Pancreas (tissue), 10 donors: ENCODE measurements around the gene RNF208. TPM values are rescaled to one million over a fixed set of nuclear protein-coding genes. Genes with fewer than 3 reads are reported as not detected.

Source experiments
- ATAC-seq, 4 donors: fragments of 200-7000 bp; cut with Tn5 transposase; one replicate each; pipeline versions ENCODE4 v1.8.0 to v1.9.1; 2020; ENCODE audit warnings: mild to moderate bottlenecking in 4 of 4, moderate library complexity in 4 of 4
- DNase-seq, 6 donors: peaks; one replicate each; pipeline ENCODE4 v3.0.0-alpha.2; 2020
- FAIRE-seq: peaks from 2 replicates; lab custom pipeline; 2012; peaks lifted over from hg19 to GRCh38; lab: Jason Lieb, UNC
- H3K27ac ChIP-seq, 4 donors: fragments of 200-600 bp; sonication (generic); 1 replicate in 3 of 4; 2 replicates in 1 of 4; pipeline versions ENCODE4 v1.5.0 to v1.8.0; 2020
- H3K27me3 ChIP-seq, 4 donors: fragments of 200-600 bp; one replicate each; pipeline ENCODE4 v1.8.0; 2021
- H3K36me3 ChIP-seq, 3 donors: fragments of 200-600 bp; sonication (generic) in 1 of 3; one replicate each; pipeline versions ENCODE4 v1.5.0 to v1.8.0; 2020 to 2021
- H3K4me1 ChIP-seq, 3 donors: fragments of 200-600 bp; one replicate each; pipeline ENCODE4 v1.8.0; 2021
- H3K4me3 ChIP-seq, 4 donors: fragments of 200-600 bp; sonication (generic) in 2 of 4; one replicate each; pipeline versions ENCODE4 v1.5.0 to v1.8.0; 2020 to 2021
- H3K9me3 ChIP-seq, 4 donors: fragments of 200-600 bp; one replicate each; pipeline ENCODE4 v1.8.0; 2021
- CTCF ChIP-seq, 4 donors: fragments of 200-600 bp; sonication (generic) in 3 of 4; IDR thresholded peaks; one replicate each; pipeline versions ENCODE4 v1.5.0 to v1.8.0; 2021; ENCODE audit warnings: antibody characterized with exemption in 4 of 4
- WGBS, 2 donors: extraction: QIAGEN DNeasy Blood & Tissue Kit; methylation state at CpG; one replicate each; pipeline ENCODE4 v1.1.7; 2013; 5-methylcytosine and 5-hydroxymethylcytosine counted together
- intact Hi-C, 3 donors: fragments of 100-400 bp; cut with DNase I; formaldehyde crosslinking; loops; one replicate each; pipeline versions ENCODE4 v1.11.1 to v1.14.2; 2022
- polyA plus RNA-seq, 2 donors: library from polyadenylated mRNA; stranded (reverse); fragments of 200-250 nt; gene quantifications; one replicate each; pipeline ENCODE4 v1.2.3, GENCODE V29; 2013
- total RNA-seq, 6 donors: library from RNA; stranded (reverse); fragmentation: NEBNext Ultra II Directional in 4 of 6; extraction: Animal tissue kit (Norgen Biotek cat#: 25700) in 4 of 6; gene quantifications; one replicate each; pipeline versions ENCODE4 v1.2.1 to v1.2.4, GENCODE V29; 2021 to 2023
- donor health status: healthy with polysubstance abuse.
- donor health status: DM: no; HTN: no; CAD: no; lungs with moderate emphysema.
- donor health status: DM: no; HTN: no; CAD: no.
- donor health status: control.
- donor health status: control.
- donor health status: Bipolar disorder and iron deficiency.
- donor health status: DM: yes; HTN: yes; CAD: no.
- donor health status: DM: no; HTN: no; CAD: no.
- donor health status: DM: no; HTN: no; CAD: no.
- donor health status: DM: yes; HTN: yes; CAD: no.

RNF208 gene
- total and polyA plus RNA-seq, 8 donors: 3.3 to 20.7 (median 3.4) TPM

GRCh38 chr9:137192859-137193258 lies 29.2 kb downstream of the RNF208 start:
- no peaks in the 10 kb centered on the region for H3K9me3 ChIP-seq
- peaks cover 27 to 55% (median 36%) of the 10 kb centered on the region in 3 donors for H3K4me1 ChIP-seq
- peaks cover 0 to 7% (median 0%) of the 10 kb centered on the region in 3 donors for H3K36me3 ChIP-seq
- DNase-seq (no peak), FAIRE-seq (no peak), ATAC-seq (no peak)
- no peak overlapping the region for H3K27ac ChIP-seq
- 73 to 90% methylated on average over 1 to 2 of the region's 2 CpGs for WGBS, 2 donors
- no peak for TF ChIP-seq CTCF (IDR thresholded peaks at IDR 0.05)
- no peaks in the 10 kb centered on the region for H3K27me3 ChIP-seq
- intact Hi-C loops: loop anchor here in 1 of 3 donors (5.0 kb wide), 1 partner anchor 44 kb away; no protein-coding TSS in a partner anchor
- no peak overlapping the region for H3K4me3 ChIP-seq

GRCh38 chr9:137192448-137192780 lies 29.6 kb downstream of the RNF208 start:
- no peak for TF ChIP-seq CTCF (IDR thresholded peaks at IDR 0.05)
- no peak overlapping the region for H3K4me3 ChIP-seq
- H3K9me3 ChIP-seq: no peaks in the 10 kb centered on the region
- intact Hi-C loops: loop anchor here in 1 of 3 donors (5.0 kb wide), 1 partner anchor 45 kb away; no protein-coding TSS in a partner anchor
- FAIRE-seq (no peak), DNase-seq (no peak), ATAC-seq (no peak)
- H3K36me3 ChIP-seq: peaks cover 0 to 7% (median 0%) of the 10 kb centered on the region in 3 donors
- no peaks in the 10 kb centered on the region for H3K27me3 ChIP-seq
- WGBS, 2 donors: 64 to 74% methylated on average over 9 to 10 of the region's 10 CpGs
- peaks cover 31 to 59% (median 37%) of the 10 kb centered on the region in 3 donors for H3K4me1 ChIP-seq
- no peak overlapping the region for H3K27ac ChIP-seq

GRCh38 chr9:137191691-137192447 lies 30.2 kb downstream of the RNF208 start:
- DNase-seq (peak in 1 of 6 donors; percentile 52), ATAC-seq (no peak), FAIRE-seq (no peak)
- Histone ChIP-seq H3K36me3 (peaks cover 0 to 7% (median 0%) of the 10 kb centered on the region in 3 donors), H3K4me3 (no peak overlapping the region), H3K9me3 (no peaks in the 10 kb centered on the region), H3K4me1 (peaks cover 36 to 65% (median 42%) of the 10 kb centered on the region in 3 donors), H3K27ac (peak overlapping the region in 1 of 4 donors; percentile 22), H3K27me3 (no peaks in the 10 kb centered on the region)
- intact Hi-C loops: loop anchor here in 1 of 3 donors (5.0 kb wide), 1 partner anchor 45 kb away; no protein-coding TSS in a partner anchor
- TF ChIP-seq CTCF (IDR thresholded peaks at IDR 0.05): no peak
- 67 to 68% methylated on average over 22 of the region's 22 CpGs for WGBS, 2 donors

DNA sequence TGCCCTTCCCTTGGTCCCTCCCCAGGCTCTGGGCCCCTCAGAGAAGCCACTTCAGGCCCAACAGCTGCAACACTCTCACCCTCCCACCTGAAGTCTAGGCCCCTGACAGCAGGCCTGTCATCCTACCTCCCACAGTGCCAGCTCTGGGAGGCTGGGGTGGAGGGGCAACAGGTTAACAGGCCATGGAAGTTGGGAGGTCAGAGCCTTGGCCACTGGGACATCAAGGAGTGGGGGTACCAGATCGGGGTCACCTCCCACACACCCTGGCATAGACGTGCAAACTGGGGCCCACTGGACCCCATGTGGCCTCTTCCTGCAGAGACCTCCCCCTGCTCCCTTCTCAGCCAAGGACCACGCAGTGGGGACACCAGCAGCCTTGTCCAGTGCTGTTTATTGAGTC lies 30.8 kb downstream of the RNF208 start:
- H3K4me3 ChIP-seq: no peak overlapping the region
- intact Hi-C loops: loop anchor here in 1 of 3 donors (5.0 kb wide), 1 partner anchor 46 kb away; no protein-coding TSS in a partner anchor
- no peaks in the 10 kb centered on the region for H3K9me3 ChIP-seq
- peak in 1 of 6 donors; percentile 39 for DNase-seq
- 50 to 60% methylated on average over 3 of the region's 3 CpGs for WGBS, 2 donors
- H3K36me3 ChIP-seq: peaks cover 0 to 7% (median 0%) of the 10 kb centered on the region in 3 donors
- peaks cover 42 to 71% (median 47%) of the 10 kb centered on the region in 3 donors for H3K4me1 ChIP-seq
- no peak overlapping the region for H3K27ac ChIP-seq
- ATAC-seq: no peak
- no peaks in the 10 kb centered on the region for H3K27me3 ChIP-seq
- TF ChIP-seq CTCF (IDR thresholded peaks at IDR 0.05): no peak
- no peak for FAIRE-seq
